Muscle of back (tissue), 11 donors: ENCODE measurements around the gene PGS1. TPM values are rescaled to one million over a fixed set of nuclear protein-coding genes. Genes with fewer than 3 reads are reported as not detected.
"Not testable (repeated sequence)": the region's sequence is repeated elsewhere in the genome, so short reads cannot be mapped to it uniquely, and the experiment has no call there.

Source experiments
- DNase-seq, 3 donors: peaks; one replicate each; pipeline versions ENCODE4 v3.0.0 to v3.0.0-alpha.2; 2013
- polyA plus RNA-seq, 10 donors: library from polyadenylated mRNA; unstranded; fragments of 120-200 nt; gene quantifications; one replicate each; pipeline ENCODE4 v1.2.1, GENCODE V29; 2013; ENCODE audit not compliant: insufficient read length in 10 of 10

Gene PGS1
- polyA plus RNA-seq, 10 donors, result 17.2 to 30.6 (median 23.7) TPM

DNA sequence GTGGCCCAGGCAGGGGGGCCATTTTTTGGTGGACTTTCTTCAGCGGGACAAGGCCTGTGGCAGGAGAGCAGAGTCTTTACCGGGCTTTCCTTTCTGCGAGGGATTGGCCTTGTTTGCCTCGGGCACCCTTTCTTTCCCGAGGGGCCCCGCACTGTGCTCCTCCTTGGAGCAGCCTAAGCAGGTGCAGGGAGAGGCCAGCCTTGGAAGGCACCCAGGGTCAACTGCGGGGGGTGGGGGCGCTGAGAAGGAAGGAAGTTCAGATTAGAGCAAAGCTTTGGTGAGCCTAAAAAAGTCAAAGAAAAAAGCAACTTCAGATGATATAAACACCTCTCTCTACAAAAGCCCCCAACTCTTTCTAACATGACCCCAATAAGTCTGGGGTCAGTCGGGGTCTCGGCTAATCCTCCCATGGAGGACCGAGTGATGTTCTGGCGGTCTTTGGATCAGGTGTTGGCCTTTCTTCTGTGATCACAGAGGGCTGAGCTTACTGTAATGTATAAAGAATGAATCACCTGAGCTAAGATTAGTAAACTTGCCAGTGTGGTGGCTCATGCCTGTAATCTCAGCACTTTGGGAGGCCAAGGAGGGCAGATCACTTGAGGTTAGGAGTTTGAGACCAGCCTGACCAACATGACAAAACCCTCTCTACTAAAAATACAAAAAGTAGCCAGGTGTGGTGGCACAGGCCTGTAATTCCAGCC, 63.0 kb downstream of the PGS1 start:
- DNase-seq, result no peak

DNA sequence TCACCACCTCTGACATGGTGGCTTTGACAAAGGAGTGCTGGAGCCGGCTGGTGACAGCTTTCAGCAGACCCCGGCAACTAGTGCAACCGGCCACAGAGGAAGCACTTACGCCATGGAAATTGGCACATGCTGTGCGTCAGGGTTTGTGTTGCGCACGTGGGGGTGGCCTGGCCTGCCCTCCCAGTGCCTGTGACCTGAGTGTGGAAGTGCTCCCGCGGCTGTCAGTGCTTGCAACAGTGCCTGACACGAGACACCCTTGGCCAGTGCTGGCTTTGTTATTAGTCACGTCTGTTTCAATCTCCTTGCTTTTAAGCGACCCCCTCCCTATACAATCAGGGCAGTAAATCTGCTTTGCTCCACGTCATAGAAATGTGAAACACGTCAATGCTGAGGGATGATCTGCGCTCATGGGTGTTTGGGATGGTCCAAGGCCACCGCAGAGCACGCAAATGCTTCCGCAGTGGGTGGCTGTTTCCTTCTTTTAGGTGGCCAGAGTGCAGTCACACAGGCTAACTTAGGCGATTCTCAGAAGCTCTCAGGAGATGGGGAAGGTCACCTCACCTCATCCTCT, 64.3 kb downstream of the PGS1 start:
- DNase-seq, result peak; percentile 25 to 59 (median 33)

DNA sequence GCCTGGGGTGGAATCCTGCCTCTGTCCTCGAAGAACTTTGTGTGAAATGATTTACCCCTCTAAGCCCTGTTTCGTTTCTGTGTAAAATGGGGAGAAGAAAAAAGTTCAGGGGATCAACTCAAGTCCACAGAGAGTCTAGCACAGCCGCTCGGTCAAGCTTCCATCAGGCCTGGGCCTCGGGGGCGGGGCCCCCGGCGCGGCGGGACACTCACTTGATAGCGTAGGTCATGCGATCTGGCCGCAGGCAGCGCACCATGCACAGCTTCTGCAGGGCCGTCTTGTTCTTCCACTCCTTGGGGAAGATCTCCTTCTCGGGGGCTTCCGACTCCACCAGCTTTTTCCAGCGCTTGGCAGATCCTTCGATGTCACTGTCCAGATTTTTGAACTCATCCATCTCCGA, 65.9 kb downstream of the PGS1 start:
- no peak for DNase-seq

DNA sequence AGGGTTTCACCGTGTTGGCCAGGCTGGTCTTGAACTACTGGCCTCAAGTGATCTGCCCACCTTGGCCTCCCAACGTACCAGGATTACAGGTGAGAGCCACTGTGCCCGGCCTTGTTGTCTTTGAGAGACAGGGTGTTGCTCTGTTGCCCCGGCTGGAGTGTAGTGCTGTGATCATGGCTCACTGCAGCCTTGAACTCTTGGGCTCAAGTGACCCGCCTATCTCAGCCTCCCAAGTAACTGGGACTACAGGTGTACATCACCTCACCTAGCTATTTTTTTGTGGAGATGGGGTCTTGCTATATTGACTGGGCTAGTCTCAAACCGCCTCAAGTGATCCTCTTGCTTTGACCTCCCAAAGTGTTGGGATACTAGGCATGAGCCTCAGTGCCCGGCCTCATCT, 68.4 kb downstream of the PGS1 start:
- DNase-seq, result no peak

DNA sequence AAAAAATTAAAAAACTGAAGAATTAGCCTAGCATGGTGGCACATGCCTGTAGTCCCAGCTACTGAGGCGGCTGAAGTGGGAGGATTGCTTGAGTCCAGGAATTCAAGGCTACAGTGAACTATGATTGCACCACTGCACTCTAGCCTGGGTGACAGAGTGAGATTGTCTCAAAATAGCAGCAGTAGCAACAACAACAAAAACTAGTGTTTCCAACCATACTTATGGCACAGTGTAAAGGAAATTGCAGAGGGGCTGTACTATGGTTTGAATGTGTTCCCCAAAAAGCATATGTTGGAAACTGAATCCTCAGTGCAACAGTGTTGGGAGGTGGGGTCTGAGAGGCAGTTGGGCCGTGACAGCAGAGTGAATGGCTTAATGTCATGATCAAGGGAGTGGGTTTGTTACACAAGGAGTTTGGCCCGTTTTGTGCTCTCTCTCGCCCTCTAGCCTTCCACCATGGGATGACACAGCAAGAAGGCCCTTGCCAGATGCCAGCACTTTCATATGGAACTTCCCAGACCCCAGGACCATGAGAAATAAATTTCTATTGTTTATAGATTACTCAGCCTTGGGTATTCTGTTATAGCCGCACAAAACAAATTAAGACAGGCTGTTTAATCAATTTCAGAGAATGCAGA, 70.0 kb downstream of the PGS1 start:
- DNase-seq, result no peak

DNA sequence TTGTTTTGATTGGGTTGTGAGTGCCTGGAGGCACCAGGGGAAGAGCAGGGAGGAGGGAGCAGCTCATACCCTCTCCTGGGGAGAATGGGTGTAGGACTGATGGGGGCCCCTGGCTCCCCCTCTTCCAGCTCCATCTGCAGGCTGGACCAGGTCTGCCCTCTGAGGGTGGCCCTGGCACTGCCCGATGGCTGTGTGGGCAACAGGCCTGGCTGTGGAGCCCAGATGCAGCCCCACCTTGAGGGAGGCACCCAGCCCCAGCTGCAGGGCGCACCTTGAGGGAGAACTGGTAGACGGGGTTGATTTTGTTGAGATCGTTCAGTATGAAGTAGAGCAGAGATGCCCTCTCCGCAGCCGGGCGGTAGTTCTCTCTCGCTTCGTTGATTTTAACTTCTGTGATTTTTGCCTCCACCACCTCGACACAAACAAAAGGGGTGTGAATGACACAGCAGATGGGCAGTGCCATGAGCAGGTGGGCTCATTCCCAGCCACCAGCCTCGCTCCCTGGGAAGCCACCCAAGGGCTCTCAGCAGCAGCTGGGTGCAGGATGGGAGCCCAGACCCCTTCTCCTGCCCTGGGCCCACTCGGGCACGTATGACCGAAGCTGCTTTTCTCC, 71.6 kb downstream of the PGS1 start:
- no peak for DNase-seq

DNA sequence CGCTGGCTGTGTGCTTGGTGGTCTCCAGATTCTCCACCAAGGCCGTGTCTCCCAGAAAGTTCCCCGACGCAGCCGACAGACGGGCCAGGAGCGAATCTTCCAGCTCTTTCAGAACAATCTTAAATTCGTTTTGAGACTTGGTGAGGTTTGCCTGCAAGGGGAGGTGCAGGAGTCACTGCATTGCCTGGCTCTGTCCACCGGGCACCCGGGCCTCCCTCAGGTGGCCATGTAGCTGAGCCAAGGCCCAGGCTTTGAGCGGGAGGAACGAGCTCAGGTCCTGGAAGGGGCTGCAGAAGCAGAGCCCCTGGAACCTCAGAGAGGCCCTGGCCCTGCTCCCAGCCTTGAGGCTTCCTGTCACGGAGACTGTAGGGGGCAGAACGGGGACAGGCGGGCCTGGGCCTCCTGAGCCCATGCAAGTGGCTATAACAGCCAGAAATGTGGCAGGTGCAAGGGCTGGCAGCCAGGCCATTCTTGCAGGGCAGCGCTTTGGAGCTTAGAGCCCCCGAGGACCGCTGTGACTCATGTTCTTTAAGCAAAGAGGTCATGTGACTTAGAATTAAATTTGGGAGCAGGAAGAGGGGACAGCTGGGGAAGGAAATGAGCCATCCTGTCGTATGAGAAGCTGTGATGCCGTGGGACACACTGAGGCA, 72.4 kb downstream of the PGS1 start:
- DNase-seq, result peak; percentile 66 to 76 (median 75)

DNA sequence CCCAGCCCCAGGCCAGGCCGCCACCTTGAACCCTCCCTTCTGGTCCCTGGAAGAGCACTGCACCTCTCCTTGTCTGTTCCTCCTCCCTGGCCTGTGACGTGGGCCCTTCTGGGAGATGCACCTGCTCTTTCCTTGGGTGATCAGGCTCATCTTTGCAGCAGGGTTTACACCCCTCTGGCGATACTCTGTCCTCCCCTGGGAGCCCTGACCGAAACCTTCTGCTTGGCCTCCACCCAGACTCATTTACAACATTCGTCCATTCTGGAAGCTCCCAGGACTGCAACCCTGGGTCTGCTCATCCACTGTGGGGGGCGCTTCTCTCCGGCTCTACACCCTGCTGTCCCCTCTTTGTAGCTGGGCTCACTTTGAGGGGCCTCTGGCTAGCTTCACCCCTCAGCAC, 73.3 kb downstream of the PGS1 start:
- no peak for DNase-seq

DNA sequence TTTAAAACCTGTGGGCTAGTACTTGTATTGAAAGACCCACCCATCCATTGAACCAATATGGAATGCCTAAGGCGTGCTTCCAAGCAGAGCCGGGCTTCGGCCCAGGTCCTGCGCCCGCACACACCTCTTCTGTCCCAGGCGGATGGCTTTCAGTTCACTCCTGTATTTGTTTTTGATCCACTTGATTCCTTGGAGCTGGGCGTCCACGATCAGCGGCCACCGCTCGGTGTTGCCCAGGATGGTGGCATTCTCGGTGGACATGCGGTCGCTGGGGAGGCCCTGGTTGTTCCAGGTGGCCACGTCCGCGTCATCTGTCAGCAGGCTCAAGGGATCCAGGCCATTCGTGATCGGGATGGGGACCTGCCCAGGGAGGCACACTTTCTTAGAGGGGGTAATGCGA, 75.9 kb downstream of the PGS1 start:
- no peak for DNase-seq

DNA sequence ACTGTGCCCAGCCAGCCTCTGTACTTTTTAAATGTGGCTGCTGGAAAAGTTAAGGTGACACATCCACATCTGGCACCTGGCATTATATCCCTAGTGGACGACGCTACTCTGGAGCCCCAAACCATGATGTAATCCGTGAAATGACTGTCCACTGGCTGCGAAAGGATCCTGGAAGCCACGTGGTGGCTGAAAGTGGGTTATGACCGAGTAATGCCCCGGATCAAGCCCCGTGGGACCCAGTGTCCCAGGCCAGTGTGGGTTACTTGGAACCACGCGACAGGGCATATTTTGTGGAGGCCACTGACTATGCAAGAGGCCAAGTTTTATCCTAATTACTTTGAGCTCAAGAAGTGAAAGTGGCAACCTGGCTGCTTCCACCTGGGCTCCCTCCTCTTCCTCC, 79.6 kb downstream of the PGS1 start:
- no peak for DNase-seq

DNA sequence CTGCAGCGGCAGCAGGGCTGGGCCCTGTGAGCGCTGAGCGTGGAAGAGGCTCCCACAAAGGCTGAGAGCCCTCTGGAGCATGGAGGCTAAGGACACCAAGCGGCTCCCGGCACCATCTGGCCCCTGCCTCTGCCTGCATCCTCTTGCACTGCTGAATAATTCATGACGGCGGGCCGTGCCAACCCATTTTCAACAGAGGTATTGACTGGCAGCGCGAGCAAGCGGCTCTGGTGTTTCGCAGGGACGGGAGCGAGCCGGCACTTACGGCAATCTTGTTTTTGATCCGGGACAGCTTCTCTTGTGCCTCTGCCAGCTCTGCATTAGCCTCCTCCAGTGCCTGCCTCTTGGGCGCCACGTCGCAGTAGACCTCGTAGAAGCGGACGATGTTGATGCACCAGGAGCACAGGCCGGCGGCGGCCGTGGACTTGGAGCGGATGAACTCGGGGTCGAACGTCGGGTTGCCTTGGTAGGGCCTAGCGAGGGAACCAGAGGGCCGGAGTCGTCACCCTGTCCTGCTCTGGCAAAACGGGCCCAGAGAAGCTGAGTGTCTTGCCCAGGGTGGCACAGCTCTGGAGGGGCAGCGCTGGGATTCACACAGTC, 80.4 kb downstream of the PGS1 start:
- no peak for DNase-seq

DNA sequence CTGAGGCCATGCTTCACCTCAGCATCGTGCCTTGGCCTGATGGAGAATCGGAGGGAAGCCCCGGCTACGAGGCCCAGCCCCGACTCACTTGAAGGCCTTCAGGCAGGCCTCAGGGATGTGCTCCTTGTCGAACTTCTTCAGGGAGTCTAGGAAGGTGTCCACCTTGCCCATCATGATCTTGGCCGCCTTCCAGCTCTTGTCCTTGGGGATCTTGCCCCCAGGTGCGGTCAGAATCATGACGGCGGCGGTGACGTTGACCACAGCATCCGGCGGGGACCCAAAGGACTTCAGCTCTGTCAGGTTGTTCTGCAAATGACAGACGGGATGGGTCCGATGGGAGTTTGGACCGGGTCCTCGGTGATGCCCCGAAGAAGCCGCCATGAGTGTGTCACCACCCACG, 81.2 kb downstream of the PGS1 start:
- no peak for DNase-seq

DNA sequence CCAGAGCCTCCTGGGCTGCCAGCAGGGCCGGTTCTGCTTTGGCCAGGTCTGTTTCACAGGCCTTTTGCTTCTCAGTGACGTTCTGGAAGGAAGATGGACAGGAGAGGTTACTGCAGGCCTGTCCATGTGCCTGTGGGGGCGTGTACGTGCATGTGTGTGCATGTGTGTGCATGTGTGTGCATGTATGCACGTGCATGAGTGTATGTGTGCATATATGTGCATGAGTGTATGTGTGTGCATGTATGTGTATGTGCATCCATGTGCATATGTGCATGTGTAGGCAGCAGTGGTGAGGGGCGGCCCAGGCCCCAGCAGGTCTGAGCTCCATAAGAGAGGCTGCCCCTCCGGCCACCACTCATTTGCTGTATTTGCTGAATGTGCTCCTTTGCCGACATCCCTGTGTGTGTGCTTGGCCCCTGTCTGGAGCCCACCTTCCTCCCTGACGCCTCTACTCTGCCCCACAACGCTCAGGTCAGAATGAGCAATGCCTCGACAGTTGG, 81.8 kb downstream of the PGS1 start:
- no peak for DNase-seq

DNA sequence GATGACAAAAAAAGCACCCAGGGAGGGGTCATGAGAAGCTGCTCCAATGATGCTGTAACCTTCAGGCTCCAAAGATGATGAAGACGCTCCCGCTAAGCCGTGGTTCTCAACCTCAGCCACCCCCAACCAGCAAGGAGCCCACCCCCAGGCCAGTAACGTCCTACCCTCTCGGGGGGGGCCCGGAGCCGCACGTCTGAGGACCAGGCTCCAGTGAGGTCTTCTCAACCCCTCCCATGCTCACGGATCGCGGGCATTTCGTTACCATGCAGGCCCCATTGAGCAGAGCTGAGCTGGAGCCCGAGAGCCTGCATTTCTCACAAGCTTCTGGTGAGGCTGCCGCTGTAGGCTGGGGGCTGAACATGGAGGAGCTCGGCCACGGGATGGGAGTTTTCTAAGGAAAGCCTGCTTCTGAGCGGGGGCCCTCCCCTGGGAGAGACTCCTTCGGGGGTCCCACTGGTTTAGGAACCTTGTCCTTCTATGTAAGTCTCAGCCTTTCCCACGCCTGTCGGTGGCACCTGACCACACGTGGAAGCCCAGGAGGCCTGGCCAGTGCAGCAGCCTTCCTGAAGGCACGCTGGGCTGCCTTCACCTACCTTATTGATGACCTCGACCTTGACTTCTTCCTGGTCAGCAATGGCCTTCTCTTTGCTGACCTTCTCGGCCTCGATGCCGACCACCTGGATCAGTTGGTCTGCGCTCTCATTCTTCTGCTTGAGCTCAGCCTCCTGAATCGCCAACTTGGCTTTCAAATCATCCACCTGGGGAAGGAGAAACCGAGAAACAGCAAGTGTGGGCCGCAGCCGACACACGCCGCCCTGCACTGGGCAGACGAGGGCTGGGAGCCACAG, 82.7 kb downstream of the PGS1 start:
- DNase-seq, result no peak

DNA sequence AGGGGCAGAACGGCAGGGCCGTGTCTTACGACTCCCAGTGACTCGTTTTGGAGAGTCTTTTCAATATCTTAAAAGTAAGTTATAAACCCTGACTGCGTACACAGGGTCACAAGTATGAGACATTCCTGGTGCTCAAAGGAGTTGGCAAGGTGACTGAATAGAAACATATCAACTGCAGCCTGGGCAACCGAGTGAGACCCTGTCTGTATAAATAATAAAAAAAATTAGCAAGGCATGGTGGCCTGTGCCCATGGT, 83.3 kb downstream of the PGS1 start:
- no peak for DNase-seq

DNA sequence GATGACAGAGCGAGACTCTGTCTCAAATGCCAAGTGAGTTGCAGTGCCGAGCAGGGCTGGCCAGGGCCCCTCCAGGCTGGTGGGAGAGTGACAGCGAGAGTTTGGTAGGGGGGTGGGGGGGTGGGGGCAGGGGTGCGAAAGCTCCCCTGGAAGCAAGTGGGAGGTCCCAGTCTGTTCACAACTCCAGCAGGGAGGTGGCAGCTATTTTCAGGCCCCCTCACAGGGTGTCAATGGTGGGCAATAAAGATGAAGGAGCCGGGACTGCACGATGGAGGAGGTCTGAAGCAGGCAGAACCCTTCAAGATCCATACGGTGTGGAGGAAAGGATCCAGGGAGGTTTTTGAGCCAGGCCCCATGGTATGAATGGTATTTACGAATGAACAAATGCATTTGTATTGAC, 83.7 kb downstream of the PGS1 start:
- no peak for DNase-seq

DNA sequence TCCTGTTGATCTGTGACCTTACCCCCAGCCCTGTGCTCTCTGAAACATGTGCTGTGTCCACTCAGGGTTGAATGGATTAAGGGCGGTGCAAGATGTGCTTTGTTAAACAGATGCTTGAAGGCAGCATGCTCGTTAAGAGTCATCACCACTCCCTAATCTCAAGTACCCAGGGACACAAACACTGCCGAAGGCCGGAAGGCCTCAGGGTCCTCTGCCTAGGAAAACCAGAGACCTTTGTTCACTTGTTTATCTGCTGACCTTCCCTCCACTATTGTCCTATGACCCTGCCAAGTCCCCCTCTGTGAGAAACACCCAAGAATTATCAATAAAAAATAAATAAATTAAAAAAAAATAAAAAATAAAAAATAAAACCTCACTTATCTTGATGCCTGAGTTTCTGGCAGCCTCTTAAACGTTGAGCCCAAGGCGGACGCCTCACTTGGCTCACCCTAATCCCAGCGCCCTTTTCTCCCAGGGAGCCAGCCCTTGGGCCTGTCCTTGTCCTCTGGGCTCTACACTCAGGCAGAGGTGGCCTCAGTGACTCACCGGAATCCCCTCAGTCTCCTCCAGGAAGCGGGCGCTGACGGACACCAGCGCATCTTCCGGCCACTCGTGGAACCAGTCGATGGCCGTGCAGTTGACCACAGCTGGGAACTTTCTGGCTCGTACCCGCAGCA, 87.8 kb downstream of the PGS1 start:
- not testable (repeated sequence) for DNase-seq

DNA sequence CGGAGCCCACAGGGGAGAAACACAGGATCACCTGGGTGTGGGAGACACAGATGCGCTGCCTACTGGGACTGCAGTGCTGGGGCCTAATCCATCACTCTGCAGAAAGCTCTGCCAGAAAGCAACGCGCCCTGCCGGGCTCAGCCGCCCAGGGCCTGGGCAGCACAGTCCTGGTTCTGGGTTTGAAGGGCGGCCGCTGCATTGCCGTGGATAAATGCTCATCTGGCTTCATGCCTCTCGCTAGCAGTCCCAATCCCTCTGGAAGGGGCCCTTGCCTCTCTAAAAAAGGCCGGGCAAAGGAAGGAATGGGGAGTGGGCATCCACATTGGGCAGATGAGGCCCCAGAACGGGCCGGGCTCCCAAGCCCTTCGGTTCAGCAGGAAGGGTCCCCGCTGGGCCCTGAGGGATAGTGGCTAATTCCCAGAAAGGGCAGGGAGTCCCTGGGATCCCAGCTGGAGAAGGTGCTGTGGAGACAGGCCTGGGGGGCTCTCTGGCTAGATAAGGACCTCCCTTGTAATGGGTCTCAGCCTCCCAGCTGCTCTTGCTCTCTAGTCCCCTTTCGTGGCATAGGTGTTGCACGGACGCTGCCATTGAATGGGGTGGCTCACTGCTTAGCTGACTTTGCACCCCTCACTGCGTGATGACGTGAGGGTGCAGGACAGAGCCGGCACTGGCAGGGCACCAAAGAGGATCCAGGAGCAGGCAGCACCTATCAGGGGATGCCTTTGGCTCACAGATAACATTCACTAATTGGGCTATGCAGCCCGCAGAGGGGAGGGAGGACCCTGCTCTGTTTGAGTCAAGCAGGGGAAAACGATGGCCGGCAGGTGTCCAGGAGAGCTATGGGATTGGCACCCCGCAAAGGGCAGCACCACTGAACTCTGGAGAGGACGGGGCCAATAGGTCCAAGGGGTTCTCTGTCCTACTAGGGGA, 88.6 kb downstream of the PGS1 start:
- DNase-seq, result no peak

DNA sequence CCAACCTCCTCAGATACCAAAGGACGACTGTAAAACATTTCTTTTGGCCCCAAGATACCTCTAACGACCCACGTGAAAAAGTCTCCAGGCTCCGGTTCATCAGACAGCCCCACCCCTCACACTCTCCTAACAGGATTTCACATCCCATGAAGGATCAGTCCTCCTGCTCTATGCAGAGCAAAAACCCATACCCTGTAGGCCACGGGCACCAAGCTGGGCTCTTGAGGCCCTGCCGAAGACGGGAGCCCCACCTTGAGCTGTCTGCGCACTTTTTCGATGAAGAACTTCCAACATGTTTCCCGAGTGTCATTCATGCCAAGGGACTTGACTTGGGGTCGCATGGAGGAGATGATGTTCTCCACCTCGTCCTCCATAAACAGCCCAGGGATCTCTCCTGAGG, 89.9 kb downstream of the PGS1 start:
- DNase-seq, result no peak

DNA sequence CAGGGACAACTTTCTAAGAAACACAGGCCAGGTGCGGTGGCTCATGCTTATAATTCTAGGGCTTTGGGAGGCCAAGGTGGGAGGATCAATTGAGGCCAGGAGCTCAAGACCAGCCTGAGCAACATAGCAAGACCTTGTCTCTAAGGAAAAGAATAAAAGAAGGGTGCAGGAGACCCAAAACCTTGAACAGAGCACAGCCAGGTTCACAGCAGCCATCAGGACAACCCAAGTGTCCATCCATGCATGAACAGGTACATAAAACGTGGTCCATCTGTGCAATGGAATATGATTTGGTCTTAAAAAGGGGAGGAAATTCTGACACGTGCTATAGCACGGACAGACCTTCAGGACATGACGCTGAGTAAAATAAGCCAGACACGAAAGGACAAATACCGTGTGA, 91.0 kb downstream of the PGS1 start:
- no peak for DNase-seq
